GM18526 (cell line): ENCODE data around the gene TRIM27.

Source experiments
- POLR2A ChIP-seq: IDR thresholded peaks from 3 replicates; pipeline ENCODE4 v1.6.1; 2011; ENCODE audit not compliant: insufficient read length; ENCODE audit errors: extremely low read depth

TRIM27 gene

DNA sequence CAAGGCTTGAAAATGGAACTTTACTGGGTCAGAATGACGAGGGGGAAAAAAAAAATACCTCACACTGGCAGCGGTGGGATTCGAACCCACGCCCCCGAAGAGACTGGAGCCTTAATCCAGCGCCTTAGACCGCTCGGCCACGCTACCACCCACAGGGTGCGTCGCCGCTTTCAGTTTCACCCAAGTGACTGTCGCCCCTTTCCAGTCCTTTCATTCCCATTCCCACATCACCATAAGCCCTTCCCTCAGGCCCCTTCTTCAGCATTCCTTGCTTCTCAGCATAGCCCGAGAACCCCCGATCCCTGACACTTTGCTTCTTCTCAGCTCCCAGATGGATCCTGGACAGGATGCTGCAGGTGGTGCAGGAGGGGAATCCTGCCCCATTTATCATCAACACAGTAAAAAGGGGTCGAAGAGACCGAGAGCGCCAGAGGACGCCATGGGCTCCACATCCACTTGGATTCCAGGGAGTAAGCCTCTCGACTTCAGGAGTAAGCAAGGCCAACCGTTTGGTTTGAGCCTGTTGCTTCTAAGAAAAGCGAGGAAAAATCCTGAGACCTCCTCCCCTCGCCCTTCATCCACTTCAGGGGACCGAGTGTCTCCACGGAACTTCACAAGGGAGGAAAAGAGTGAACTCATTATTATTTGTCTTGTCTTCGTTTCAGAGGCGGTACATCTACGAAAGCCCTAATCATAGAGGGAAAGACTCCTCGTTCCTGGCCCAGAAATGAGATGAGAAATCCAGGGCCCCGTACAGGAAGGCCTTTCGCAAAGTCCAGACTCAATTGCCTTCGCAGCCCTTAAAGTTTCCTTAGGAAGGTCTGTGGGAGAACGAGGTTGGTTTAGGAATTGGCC, 20.0 kb upstream of the TRIM27 start:
- TF ChIP-seq POLR2A = no peak

GRCh38 chr6:28943223-28943556, 19.4 kb upstream of the TRIM27 start:
- no peak for TF ChIP-seq POLR2A

DNA sequence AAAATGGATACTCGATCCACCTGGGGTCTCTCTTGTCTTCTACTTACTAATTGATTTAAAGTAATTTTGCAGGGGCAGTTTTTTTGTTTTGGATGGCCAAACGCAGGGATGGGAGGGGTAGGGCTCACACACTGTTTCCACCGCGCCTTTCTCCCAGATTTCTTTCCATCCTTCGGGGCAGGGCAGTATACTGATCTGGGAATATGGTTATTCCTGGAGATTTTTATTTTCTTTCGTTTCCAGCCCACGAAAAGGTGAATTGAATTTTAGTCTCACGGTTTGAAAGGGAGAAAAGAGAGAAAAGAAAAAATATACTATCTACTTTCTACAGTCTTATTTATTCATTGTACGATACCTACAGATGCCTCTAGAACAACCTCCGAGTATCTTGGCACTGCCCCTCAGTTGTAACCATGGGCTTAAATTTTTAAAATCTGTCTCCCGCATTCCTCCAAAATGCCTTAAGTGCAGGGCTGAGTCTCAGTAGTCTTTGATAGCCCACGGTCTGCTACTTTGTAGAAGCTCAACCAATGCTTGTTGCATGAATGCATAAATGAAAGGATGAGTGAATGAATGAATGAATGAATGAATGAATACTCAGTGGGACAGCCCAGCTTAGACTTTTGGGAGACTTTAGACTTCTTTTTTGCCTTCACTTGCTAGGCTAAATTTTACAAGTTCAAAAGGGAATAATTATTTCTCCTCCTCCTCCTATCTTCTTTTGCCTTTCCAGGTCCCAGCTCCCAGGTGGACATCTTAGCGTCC, 18.1 kb upstream of the TRIM27 start:
- no peak for TF ChIP-seq POLR2A

DNA sequence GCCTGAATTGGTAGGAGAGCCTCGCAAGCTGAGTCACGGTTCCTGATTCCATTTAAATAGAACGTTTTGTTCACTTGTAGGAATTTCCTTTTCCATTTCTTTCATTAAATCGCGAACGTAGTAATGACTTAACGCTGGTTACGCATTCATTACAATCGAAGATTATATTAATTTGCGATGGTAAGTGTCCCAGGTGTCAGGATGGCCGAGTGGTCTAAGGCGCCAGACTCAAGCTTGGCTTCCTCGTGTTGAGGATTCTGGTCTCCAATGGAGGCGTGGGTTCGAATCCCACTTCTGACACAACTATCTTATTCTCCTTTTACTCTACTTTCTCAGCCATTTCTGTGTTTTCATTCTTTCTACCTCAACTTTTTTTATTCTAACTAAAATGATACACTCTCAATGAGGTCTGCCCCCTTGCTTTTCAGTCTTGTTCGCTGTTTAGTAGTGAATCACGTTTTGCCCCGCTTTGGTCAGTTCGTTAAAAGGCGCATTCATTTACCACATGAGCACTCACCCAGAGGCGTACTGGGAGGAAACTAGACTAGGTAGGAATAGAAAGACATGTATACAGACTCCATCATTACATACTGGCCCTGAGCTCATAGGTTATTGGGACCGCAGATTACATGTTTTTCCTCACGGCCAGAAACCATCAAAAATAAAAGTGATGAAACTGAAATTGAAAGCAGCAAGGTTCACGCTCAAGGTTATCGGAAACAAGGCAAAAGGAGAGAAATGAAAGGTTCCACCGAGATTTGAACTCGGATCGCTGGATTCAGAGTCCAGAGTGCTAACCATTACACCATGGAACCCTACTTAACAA, 17.3 kb upstream of the TRIM27 start:
- TF ChIP-seq POLR2A = no peak

- no peak for TF ChIP-seq POLR2A
Observed at GRCh38 chr6:28940294-28940857, 16.6 kb upstream of the TRIM27 start.

DNA sequence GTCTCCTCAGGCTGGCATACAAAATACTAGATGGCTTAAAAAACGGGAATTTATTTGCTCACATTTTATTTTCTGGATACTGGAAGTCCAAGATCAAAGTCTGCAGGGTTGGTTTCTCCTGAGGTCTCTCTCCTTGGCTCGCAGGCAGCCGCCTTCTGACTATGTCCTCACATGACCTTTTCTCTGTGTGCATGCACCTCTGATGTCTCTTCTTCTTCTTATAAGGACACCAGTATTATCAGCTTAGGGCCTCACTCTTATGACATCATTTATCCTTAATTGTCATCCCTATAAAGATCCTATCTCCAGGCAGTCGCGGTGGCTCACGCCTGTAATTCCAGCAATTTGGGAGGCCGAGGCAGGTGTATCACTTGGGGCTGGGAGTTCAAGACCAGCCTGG, 9.3 kb upstream of the TRIM27 start:
- no peak for TF ChIP-seq POLR2A

DNA sequence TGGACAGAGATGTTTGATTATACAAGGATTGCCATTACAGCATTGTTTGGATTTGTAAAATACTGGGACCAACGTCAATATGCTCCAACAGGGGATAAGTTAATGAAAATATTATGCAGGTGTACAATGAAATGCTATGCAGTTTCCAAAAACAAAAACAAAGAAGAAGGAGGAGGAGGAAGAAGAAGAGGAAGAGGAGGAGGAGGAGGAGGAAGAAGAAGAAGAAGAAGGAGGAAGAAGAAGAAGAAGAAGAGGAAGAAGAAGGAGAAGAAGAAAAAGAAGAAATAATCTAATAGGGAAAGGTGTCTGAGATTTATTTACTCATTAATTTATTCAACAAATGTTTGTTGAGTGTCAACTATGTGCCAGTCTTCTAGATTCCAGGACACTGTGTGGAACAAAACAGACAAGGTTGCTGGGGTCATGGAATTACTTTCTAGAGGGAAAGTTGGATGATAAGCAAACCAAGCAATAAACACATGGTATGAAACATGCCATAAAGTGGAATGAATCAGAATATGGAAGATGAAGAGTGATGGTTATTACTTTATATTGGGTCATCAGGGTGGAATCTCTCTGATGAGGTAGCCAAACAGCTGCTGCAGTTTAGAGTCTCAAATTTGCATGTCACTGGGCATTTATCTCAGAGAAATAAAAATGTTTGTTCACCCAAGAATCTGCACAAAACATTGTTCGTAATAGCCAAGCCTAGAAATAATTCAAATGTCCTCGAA, 6.3 kb upstream of the TRIM27 start:
- no peak for TF ChIP-seq POLR2A

GRCh38 chr6:28927846-28928245, 4.1 kb upstream of the TRIM27 start:
- TF ChIP-seq POLR2A = no peak

- peak; percentile 33 for TF ChIP-seq POLR2A
Observed at GRCh38 chr6:28922821-28923317, 916 bp downstream of the TRIM27 start.

- no peak for TF ChIP-seq POLR2A
Observed at GRCh38 chr6:28922004-28922820, 1.6 kb downstream of the TRIM27 start.

DNA sequence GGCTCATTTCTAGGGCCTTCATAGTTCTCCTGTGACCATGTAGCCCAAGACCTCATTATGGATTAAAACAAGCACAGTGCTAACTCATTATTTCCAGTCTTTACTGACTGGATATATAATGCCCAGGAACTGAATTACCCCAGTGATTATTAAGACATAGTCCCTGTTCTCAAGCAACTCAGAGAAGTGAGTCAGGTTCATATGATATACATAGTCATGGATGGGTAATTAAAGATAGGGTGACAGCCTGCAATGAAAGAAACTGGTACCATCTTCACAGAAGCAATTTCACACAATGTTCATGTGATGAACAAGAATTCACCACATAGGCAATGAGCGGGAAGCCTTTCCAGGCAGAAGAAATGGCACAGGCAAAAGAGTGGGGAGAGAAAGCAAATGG, 3.5 kb downstream of the TRIM27 start:
- no peak for TF ChIP-seq POLR2A

- TF ChIP-seq POLR2A = no peak
Observed at GRCh38 chr6:28914941-28915340, 8.8 kb downstream of the TRIM27 start.

- TF ChIP-seq POLR2A = no peak
Observed at GRCh38 chr6:28910901-28911690, 12.7 kb downstream of the TRIM27 start.
